Activated T-cell treated with anti-CD3 and anti-CD28 coated beads, Interleukin-2, amount 50 U/mL, for 1 hour (primary cell): ENCODE measurements around the gene RASL10B.

Experiments
- DNase-seq: peaks from one replicate; pipeline ENCODE4 v3.0.0-alpha.2; 2020

RASL10B gene

GRCh38 chr17:35766489-35766877 lies 35.0 kb downstream of the RASL10B start:
- DNase-seq, result no peak

GRCh38 chr17:35766903-35767510 lies 35.6 kb downstream of the RASL10B start:
- no peak for DNase-seq

- DNase-seq, result no peak
Measured at GRCh38 chr17:35768797-35769196, 37.4 kb downstream of the RASL10B start.

GRCh38 chr17:35769895-35770486 lies 38.6 kb downstream of the RASL10B start:
- DNase-seq, result no peak

GRCh38 chr17:35773129-35773528 lies 41.7 kb downstream of the RASL10B start:
- DNase-seq, result no peak

GRCh38 chr17:35773679-35774425 lies 42.4 kb downstream of the RASL10B start:
- DNase-seq, result no peak

DNA sequence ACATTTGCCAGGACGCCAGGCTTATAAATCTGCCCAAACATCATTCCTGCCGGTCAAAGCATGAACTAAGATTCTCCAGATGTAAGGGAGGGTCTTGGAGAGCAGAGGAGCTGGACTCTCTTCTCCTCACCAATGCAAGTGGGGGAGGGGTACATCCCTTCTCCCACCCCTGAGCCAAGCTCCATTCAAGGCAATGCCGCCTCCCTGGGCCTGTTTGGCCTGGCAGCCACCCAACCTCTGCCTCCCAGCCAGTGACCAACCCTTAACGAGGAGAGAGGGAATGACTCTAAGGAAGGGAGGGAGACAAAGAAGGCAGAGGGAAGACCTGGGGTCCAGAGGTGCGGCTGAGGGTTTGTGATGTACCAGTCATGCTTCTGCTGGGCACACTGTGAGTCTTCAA lies 43.1 kb downstream of the RASL10B start:
- no peak for DNase-seq

GRCh38 chr17:35775039-35775438 lies 43.6 kb downstream of the RASL10B start:
- DNase-seq, result no peak

DNA sequence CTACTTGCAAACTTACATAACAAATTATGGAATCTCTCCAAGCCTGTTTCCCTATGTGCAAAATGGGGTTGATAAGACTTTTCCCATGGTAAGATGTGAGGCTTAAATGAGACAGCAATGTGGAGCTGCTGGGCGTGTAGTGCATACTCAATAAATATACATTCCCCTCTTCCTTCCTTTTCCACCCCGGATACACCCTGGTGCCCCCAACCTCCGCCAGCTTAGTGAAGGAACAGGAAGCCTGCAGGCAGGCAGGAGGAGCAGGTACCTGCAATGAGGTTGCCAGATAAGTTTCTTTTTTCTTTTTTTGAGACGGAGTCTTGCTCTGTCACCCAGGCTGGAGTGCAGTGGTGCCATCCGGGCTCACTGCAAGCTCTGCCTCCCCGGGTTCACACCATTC lies 44.1 kb downstream of the RASL10B start:
- no peak for DNase-seq

GRCh38 chr17:35778641-35779196 lies 47.3 kb downstream of the RASL10B start:
- DNase-seq, result no peak

DNA sequence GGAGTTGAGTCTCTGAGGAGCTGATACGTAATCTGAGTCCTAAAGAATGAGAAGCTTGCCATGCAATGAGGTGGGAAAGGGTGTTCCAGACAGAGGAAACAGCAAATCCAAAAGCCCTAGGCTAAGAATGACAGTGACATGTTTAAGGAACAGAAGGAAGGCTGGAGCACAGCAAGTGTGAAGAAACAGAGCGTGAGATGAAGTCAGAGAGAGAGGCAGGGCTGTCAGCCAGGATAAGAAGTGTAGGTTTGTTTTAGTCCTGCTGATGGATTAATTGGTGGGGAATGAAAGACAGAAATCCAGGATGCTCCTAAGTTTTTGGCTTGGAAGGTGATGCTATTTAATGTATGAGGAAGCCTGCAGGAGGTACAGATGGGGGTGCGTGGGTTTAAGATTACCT lies 49.5 kb downstream of the RASL10B start:
- DNase-seq, result no peak

- no peak for DNase-seq
Measured at GRCh38 chr17:35784895-35785294, 53.5 kb downstream of the RASL10B start.

DNA sequence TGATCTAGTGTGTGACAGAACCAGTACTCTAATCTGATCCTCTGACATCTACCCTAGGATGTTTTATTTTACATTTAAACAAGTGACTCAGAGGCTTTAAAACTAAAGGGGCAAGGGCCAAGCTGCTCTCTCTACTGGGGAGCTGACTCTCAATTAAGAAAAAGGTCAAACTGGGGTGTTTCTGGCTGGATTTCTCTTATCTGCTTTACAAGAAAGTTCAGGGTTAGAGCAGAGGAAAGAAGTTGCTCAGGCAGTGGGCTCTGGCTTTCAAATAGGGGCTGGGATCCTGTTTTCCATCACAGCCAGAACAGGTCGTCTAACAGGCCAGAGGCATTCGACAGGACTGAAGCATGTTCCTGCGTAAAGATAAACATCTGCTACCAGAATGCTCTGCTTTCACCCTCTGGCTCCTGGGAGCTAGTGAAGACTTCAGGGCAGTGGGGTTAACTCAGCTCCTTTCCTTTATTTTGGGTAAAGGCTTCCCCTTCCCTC lies 55.5 kb downstream of the RASL10B start:
- no peak for DNase-seq

GRCh38 chr17:35788477-35789368 lies 57.3 kb downstream of the RASL10B start:
- no peak for DNase-seq

- DNase-seq, result no peak
Measured at GRCh38 chr17:35790841-35791240, 59.4 kb downstream of the RASL10B start.

DNA sequence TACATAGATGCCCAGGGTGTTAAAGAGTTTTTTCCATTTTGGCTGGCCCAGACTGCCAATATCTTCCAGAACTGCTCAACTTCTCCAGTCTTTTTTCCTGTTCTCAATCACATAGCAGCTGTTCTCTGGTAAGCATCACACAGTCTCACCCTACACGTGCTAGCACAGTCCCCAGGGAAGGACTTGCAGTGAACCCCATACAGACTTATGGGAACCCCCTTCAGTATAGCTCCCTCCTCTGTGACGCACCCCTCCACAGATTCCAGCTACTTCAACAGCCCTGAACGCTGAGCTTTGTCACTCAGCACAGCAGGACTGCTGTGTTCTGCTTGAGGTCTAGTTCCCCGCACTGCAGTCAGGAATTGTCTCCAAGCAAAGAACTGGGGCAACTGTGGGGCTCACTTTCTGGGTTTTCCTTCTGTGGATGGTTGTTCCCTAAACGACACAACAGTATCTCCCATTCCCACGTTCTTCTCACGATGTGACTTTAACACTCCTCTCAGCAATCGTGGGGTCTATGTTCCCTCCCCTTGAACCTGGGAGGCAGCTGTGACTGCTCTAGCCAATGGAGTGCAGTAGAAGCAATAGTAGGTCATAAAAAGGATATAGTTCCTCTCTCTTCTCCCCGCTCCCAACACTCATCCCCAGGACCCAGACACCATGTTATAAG lies 60.4 kb downstream of the RASL10B start:
- no peak for DNase-seq
